ENCODE data around the gene CD55. TPM values are rescaled to one million over a fixed set of nuclear protein-coding genes. Genes with fewer than 3 reads are reported as not detected.
"Not testable (repeated sequence)": the region's sequence is repeated elsewhere in the genome, so short reads cannot be mapped to it uniquely, and the experiment has no call there.

The CD55 gene
- total RNA-seq, 1 donor from 2014 or later: 52.5 TPM

DNA sequence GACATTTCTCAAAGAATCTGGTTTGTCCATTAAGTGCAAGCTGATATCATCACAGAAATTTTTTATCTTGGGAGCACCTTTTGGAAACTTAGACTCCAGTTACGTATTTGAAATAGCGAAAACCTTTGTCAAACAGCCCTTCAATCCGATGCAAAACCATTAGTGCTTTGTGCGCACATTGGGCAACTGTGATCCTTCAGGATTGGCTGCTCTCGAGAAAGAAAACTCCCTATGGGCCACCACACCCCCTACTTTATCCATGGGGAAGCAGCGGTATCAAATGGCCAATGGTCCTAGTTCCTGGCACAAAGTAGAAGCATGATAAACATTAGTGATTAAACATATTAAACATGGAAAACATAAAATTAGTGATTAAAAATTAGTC lies 16.0 kb upstream of the CD55 start:
- DNase-seq (ENCODE audit: low spot score): no peak

DNA sequence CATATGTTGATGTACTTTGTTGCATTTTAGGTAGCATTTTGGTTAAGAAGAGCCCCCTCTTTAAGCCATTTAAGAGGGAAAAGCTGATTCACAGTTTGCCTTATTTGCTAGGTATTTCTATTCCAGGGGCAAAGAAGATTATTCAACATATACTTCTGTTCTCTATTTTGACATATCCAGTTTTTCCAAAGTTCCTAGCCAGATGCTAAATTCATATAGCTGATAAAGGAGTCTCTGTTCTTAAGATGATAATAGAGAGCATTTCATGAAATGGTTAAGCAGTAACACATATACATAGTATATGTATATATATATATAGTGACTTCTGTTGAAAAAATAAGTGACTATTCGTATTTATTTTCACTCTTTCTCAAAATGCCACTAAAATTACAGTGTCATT lies 15.5 kb upstream of the CD55 start:
- DNase-seq (ENCODE audit: low spot score): no peak

DNA sequence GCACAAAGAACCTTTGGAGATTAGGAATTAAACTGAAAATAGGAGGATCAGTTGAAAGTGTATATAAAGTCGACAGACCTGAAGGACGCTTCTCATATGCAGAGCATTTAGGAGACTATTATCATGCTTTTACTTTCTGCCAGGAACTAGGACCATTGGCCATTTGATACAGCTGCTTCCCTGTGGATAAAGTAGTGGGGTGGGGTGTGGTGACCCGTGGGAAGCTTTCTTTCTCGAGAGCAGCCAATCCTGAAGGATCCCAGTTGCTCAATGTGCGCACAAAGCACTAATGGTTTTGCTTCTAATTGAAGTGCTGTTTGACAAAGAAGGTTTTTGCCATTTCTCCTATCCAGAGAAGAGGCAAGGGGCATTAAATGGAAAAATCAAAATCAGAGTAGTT lies 14.9 kb upstream of the CD55 start:
- no peak for DNase-seq (ENCODE audit: low spot score)

DNA sequence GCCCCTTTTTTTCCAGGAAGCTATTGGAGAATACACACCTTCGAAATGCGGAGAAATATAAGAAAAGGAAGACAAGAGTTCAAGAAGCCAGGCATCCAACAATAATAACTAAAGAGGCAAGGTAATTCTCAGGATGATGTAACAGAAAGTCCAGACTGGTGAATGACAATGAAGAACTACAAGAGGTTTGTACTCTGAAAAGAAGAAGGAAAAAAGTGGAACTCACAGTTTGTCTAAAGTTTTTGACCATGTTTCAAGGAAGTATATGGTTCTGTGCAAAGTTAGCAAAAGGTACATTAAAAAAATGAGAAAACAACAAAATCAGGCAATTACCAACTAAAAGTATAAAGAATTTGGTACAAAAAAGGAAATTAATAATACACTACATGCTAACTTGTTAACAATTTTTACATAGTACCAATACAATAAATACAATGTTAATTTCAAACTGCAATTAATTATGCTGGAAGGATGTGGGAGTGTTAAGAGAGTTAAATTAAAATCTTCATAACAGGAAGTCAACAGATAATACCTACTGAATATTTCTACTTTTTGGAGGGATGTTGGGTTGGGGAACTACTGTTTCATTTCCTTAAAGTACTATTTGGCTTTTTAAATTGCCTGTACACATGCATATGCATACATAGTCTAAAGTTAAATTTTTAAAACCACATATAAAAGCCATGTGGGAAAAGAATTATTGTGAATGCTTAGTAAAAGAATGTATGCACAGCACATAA lies 12.9 kb upstream of the CD55 start:
- no peak for DNase-seq (ENCODE audit: low spot score)

DNA sequence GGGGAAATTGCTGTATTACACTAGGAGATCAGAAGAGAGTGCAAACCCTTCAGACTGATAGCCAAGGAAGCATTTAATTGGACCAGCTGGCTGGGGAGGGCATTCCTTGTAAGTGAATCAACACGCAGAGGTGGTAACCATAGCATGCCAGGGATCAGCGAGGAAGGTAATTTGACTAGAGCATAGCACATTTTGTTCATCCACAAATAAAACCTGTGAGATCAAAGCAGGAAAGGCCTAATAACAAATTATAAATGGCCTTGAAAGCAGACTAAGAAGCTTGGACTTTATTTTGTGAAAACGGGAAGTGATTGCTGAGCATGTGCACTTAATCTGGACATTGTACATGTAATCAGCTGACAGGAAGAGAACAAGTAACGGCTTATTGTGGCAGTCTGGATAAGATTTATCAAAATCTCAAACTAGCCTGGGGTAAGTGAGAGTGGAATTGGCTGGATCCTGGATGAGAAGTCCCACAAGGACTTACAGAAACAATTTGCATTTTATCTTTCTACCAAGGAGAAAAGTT lies 11.7 kb upstream of the CD55 start:
- DNase-seq (ENCODE audit: low spot score): peak; percentile 25

DNA sequence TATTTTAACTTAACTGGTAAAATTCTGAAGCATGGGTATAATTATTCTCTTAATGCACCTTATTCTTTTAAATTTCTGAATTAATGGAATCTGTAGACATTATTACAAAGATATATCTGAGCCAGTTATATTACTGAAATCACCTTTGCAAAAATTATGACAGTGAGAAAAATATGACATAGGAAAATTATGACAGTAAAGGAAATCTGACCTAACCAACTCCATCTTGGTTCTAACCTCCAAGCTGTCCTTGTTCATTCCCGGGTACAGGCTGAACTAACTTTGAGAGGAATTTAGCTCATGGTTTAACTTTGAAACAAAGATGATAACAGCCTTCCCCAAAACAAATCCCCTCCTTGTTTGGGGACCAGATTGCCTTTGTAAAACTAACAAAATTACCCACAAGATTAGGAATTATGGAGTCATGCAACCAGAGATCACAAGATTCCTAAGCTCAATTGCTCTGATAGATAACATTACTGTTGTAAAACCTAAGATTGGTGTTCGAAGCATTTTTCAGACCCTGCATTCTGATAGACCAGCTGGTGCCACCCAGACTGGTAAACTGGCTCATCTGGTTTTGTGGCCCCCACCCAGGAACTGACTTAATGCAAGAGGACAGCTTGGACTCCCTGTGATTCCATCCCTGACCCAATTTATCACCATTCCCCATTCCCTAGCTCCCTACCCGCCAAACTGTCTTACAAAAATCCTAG lies 9.4 kb upstream of the CD55 start:
- no peak for DNase-seq (ENCODE audit: low spot score)

DNA sequence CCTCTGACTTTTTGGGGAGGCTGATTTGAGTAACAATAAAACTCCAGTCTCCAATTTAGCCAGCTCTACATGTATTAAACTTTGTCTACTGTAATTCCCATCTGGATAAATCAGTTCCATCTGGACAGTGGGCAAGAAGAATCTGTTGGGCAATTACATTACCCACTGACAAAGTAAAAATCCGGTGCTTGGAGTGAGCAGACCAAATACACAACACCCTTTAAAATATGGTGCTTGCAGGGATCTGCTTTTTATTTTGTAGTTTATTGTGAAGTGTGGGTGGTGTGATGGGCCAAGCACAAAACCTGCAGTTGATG lies 8.9 kb upstream of the CD55 start:
- no peak for DNase-seq (ENCODE audit: low spot score)

DNA sequence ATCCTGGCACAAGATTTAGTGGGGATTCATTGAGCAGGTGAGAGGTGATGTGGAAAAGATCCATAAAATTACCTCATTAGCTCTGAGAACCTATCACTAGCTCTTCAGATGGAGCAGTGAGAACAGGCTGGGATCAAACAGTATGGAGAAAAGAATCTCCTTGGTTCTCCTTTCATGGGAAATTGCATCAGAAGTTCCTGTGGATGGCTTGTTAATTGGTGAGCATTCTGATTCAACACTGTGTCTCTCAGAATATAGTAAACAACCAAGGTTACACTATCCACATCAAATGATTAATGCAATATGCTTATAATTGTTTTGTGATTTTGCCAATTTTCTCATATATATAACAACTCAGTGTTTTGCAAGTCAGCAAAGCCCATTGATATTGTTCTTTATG lies 8.3 kb upstream of the CD55 start:
- no peak for DNase-seq (ENCODE audit: low spot score)

DNA sequence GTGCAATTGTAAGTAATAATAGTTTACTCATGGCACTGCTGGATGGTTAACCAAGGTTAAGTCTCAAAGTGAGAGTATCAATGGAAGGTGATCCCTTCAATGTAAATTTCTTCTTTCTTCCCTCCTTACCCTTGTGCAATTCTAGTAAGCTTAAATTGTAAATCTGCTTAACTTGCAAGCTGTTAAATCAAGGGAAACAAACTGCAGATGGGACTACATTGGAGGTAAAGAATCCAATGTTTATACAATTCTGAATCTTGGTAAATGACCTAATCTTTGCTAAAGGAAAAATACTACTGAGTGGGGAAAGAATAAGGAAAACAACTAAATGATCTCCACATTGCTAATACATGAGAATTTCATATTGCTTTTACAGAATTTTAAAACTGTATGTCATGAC lies 6.7 kb upstream of the CD55 start:
- no peak for DNase-seq (ENCODE audit: low spot score)

DNA sequence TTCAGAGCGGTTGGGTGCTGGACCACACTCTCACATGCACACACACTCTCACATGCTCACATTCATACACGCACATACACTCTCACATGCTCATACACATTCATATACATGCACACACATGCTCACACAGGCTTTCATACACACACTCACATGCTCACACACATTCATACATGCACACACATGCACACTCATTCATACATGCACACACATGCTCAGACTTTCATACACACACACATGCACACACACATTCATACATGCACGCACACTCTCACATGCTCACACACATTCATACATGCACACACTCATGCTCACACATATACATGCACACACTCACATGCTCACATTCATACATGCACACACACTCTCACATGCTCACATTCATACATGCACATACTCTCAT lies 6.0 kb upstream of the CD55 start:
- no peak for DNase-seq (ENCODE audit: low spot score)

DNA sequence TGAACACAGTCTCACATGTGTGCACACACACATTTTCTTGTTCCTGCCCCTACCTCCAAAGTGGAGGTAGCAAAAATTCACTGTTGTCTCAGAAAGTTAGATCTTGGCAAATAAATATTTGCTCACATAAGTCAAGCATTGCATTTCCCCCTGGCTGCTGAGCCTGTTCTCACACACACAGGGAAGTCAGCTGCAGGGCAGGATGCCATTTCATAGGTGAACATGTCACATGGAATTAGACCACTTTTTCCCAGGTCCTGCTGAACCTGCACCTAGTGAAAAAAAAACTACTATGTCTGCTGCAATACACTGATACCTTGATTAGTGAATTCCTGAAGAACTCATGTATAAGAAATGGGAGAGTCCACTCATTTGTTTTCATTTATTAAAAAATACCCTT lies 5.3 kb upstream of the CD55 start:
- peak; percentile 19 for DNase-seq (ENCODE audit: low spot score)

DNA sequence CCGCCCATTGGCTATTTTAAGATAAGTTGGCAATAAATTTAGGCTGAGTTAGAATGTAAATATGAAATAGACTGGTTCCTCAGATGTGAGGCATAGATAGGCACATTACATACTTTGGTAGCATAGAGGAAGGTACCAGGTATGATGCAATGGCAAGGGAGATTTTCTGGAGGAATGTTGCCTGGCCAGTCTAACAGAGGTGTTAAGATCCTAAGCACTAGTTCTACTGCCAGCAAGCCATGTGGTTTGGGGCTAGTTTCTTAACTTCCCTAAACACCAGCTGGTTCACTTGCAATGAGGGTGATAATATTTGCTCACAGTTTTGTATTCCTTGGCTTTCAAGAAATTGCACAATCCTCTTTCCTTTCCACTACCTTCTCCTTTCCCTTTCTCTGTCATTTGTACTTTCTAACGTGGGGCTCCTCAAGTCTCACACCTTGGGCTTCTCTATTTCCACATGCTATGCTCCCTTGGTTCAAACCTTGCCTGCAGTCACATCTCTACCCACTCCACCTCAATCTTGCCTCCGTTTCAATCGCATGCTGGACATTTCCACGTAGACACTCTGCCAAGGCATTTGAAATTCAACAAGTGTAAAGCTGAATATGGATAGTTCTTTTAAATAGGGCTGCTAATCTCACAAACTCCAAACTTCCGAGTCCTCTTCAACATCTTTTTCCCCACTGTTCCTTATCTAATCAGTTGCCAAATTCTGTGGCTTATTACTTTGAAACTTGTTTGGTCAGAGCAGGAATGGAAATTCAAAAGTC lies 4.7 kb upstream of the CD55 start:
- DNase-seq (ENCODE audit: low spot score): peak; percentile 79

DNA sequence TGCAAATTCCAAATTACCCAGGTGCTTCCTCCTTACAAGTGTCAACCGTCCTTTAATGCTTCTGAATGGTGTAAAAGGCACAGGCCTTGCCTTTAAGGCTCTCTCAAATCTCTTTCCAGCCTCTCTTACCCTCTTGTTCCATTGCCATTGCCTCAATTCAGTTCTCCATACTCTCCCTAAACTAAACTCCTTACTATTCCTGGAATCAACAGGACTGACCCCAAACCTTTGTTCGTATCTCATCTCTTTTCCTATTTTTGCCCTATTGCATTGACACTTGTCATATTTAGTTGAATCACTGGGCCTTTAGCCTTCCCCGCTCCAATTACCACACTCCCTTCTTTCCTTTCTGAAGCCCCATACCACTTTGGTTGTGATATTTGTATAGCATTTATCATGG lies 3.9 kb upstream of the CD55 start:
- no peak for DNase-seq (ENCODE audit: low spot score)

DNA sequence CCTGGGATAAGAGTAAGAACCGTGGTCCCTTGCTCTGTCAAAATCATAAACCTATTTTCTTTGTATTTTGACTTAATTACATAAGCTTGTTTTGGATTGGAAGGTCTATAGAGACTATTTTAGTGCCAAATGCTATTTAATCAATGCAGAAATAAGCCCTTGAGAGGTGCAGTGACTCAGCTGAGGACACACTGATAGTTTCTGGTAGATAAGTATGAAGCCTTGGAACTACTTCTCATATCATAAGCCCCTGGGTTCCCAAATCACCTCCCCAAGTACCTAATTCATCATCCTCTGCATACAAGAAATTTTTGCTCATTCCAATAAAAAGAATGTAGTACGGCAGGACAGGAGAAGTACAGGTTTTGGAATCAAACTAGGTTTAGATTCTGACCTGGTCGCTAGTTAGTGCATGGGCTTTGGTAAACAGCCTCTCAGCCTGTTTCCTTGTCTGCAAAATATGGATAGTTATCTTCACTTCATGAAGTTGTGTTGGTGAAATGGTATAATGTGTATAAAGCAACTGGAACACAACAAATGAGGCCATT lies 3.3 kb upstream of the CD55 start:
- DNase-seq (ENCODE audit: low spot score): no peak

DNA sequence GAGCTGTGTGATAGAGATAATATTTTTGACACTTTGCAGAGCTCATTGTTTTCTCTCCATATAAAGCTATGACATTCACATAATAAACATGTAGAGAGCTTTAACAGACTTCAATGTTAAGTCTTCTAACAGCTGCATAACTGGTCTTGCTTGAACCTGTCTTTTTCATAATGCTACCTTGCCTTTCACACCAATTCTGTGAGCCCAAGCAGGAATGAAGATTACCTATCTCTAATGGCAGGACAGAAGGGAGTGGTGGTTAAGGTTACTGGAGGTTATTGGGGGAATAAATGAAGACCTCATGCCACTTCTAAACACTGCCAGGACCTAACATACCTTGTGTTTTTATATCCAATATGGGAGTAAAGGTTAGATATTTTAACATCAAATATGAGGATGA lies 2.3 kb upstream of the CD55 start:
- DNase-seq (ENCODE audit: low spot score): peak; percentile 37

DNA sequence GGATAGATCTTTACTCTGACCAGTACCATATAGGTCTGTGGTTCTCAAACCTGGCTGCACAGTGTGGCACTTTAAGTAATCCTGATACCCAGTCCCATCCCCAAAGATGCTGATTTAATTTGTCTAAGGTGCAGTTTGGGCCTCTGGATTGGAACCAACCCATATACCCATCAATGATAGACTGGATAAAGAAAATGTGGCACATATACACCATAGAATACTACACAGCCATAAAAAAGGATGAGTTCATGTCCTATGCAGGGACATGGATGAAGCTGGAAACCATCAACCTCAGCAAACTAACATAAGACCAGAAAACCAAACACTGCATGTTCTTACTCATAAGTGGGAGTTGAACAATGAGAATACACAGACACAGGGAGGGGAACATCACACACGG lies 1.4 kb upstream of the CD55 start:
- DNase-seq (ENCODE audit: low spot score): not testable (repeated sequence)

DNA sequence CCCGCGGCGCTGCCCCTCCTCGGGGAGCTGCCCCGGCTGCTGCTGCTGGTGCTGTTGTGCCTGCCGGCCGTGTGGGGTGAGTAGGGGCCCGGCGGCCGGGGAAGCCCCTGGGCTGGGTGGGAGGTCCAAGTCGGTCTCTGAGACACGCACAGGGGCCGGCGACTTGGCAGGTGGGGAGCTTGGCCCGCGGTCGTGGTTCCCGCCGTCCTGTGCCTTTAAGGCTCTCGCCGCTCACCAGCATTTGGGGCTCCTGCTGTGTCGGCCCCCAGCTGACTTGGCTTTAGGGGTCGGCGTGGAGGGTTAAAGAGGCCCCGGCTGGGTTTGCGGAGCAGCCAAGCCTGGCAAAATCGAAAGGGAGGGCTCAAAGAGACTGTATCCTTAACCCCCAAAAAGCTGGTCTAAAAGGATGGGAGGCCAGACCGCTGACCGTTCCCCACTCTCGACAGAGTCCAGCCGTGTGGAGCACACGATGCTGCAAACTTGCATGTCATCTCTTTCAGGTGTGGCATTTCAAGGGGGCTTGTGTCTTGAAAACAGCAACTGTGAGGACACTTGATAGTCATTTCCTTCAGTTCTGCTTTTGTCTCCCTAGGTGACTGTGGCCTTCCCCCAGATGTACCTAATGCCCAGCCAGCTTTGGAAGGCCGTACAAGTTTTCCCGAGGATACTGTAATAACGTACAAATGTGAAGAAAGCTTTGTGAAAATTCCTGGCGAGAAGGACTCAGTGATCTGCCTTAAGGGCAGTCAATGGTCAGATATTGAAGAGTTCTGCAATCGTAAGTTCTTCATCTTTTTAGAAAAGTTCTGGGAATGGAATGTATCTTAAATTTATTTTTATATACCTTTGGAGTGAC lies 540 bp downstream of the CD55 start:
- peak; percentile 19 for DNase-seq (ENCODE audit: low spot score)

DNA sequence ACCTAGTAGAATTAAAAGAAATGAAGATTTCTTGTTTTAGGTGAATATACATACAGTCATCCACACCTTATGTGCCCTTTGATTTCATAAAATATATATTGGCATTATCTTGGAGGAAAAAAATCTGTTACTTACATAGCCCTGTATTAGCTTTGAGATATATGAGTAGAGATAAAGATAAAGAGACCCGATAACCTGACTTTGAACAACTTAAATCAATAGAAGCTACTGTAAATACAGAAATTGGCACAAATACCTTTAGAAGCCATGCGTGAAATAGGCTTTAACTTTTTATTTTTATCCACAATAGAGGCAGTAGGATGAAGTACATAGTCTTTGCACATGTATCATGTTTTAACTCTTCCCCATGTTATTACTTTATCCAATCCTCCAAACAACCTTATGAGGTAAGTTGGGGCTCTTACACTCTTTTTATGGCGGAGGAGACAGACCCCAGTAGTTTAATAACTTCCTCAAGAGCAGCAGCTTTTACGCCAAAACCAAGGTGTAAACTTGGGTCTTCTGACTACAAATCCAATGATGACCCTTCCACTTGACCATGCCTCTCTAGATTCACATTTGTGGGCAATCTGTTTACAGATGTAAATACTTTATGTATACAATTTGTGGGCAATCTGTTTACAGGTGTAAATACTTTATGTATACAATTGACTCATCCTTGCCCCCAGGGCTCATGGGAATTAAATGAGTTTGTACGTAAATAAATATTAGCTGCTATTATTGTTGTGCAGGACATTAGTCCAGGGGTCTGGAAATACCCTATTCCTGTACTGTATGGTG lies 2.1 kb downstream of the CD55 start:
- no peak for DNase-seq (ENCODE audit: low spot score)

DNA sequence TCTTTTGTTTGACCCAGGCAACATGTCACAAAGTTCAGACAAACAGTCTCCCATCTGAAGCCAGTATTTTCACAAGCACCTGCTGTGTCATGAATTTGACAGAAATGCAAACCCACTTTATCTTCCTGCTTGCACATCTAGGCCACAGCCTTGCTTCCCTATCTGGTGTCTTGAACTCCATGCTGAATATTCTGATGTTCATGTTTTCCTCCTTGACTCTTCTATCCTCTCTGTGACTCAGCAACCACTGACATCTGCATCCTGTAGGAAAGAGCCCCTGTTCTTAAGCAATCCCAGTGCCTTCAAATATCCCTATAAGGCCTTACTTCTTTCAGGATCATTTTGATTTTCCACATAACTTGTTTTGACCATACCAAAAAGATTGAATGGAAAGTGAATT lies 6.5 kb downstream of the CD55 start:
- no peak for DNase-seq (ENCODE audit: low spot score)

DNA sequence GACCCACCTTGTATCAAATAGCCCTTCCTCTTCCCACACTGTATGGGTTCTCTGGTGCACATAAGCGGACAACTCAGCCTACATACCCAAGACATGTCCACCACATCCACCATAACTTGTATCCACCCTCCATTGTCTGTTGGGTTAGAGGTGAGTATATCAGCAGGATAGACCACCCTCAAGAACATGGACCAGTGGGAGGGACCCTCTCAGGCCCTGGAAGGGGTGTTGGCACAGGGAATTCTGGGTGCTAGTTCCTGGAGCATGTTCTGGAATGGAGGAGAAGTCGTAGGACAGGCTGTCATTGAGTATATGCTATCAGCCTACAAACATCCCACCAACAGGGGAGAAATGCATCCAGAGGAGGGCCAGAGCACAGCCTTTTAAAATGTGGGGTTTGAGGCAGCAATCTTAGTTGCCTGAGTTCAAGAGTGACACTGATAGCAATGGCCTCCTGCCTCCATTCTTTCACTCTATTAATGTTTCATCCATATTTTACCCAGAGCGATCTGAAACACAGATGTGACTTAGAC lies 7.5 kb downstream of the CD55 start:
- no peak for DNase-seq (ENCODE audit: low spot score)

All from umbilical cord (tissue), 2 donors.